GM18907 (cell line): ENCODE data around the gene GUCY1A2.

ENCODE experiments used
- ATAC-seq: cut with Tn5 transposase; IDR thresholded peaks from one replicate; pipeline ENCODE4 v1.9.1; 2021; ENCODE audit warnings: mild to moderate bottlenecking, moderate library complexity; ENCODE audit not compliant: unreplicated experiment

The GUCY1A2 gene

DNA sequence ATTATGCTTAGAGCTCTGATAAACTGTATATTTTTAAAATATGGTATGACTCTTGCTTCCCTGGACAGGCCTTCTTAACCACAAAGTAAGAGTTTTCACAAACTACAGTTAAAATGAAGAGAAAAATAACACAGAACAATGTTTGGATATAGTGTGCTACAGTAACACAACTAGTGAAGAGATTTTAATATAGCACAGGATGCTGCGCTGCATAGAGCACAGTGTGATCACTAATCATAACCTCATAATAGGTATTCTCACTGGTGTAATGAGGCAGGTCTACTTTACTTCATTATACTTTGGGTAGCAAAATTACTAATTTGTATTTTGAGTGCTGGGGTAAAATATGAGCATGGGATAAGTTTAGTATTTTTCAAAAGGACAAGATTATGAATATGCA is 256.5 kb downstream of the GUCY1A2 start:
- no peak for ATAC-seq

- ATAC-seq = no peak
Observed at GRCh38 chr11:106761240-106761639, 257.0 kb downstream of the GUCY1A2 start.

GRCh38 chr11:106748059-106748458 is 270.2 kb downstream of the GUCY1A2 start:
- no peak for ATAC-seq

DNA sequence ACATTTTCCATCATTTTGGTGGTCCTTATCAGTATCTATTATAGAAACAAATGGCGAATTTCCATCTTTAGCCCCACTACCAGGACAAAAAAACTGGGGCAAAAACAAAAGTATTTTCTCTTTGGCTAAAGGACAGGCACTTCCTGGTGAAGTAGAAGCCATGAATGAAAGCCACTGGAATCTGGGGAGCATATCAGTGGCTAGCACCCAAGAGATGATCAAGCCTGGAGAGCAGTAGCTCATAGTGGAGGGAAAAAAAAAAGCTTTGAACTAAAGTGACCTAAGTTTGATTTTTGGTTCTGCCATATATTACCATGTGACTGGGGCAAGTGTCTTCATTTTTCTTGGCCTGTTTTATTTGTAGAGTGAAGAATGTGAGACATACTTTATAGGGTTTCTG is 272.3 kb downstream of the GUCY1A2 start:
- no peak for ATAC-seq

DNA sequence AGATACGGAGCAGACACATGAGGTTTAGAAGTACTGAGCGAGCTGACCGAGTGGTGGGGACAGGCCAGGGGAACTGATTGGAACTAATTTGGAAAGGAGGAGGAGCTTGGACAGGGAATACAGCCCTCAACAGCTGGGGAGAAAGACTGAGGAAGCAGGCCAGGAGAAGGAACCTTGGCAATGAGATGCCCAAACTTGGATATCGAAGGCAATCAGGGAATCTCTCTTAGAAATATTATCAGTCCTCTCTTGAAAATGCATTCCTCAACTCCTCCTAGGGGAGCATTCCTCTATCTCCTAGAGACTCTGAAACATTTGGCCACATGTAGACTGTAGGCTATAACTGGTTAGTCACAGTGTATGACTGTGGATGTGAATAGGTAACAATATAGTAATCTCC is 284.6 kb downstream of the GUCY1A2 start:
- no peak for ATAC-seq

DNA sequence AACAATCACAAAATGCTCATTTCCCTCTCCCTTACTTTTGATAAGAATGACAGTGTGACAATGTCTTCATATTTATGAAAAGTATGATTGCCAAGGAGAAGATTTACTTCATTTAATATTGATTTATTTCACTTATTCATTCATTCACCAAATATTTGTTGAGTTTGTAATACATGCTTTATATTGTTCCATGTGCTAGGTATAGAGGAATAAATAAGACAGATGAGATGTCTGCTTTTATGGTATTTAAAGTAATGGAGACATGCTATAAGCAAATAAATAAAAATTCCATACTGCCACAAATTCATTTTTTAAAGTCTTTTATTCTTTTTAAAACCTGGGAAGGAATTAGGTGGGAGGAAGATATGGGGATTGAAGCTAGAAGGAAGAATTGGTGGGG is 289.4 kb downstream of the GUCY1A2 start:
- ATAC-seq = no peak

DNA sequence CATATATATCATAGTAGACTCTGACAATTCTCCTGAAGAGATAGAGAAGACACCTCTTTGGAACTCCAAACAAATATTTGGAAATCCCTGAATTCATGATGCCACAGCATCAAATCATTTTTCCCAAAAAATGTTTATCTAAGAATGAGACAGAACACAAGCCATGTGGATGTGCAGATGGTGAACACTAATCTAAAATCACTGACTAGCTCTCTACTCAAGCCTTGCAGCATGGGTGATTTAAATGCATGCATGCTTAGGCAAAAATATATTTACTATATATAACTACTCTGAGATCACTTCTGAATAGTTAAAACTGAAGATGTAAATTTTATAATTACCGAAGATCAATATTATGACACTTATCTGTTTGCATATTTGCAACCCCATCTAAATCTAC is 289.9 kb downstream of the GUCY1A2 start:
- no peak for ATAC-seq

GRCh38 chr11:106727256-106727655 is 291.0 kb downstream of the GUCY1A2 start:
- ATAC-seq = no peak

- no peak for ATAC-seq
Observed at GRCh38 chr11:106724293-106724892, 293.9 kb downstream of the GUCY1A2 start.

GRCh38 chr11:106723071-106723470 is 295.2 kb downstream of the GUCY1A2 start:
- ATAC-seq = no peak

DNA sequence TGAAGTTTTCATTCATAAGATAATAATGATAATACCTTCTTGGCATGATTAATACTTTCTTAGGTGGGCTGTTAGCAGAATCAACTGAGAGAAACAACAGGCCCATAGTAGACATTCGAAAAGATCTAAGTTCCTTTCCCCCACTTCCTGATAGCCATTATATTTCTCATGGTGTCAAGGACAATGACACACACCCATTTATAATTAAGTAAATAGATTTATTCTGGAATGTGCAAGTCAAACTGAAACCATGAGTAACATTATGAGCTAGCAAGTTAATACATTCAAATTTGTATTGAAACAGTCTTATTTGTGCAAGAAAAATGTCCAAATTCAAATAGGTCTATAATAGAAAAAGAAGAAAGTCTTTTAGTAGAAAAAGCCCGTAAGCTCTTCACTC is 301.1 kb downstream of the GUCY1A2 start:
- ATAC-seq = no peak

DNA sequence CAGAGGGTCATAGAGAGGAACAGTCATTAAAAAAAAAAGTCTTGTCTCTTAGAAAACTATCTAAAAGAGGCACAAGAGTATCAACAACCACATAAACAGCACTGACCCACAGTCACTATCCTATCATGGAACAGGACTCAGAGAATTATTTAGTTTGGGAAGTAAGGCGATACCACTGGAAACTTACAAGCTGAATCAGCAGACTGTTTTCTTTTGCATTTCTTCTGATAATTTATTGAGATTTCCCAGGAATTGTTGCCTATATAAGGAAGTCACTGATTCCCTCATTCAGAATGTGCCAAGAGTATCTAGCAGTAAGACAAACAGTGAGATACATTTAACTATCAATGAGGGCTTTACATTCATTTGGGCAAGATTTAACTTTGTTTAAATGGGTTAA is 304.1 kb downstream of the GUCY1A2 start:
- ATAC-seq = no peak

DNA sequence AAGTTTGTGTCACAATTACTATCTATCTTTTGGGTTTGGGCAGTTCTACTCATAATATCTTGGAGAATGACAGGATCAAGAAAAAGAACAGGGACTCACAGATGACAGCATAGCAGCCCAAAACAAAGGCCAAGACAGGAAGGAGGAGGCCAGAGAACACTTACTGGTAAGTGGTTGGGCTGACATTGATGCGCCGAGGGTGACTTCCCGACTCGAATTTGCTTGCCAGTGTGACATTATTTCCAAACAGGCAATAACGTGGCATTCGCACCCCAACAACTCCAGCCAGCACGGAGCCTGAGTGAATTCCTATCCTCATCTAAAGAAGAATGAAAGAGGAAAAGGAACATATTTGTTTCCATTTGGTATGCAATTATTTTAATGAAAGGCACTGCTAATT is 309.9 kb downstream of the GUCY1A2 start:
- no peak for ATAC-seq

- no peak for ATAC-seq
Observed at GRCh38 chr11:106706355-106706754, 311.9 kb downstream of the GUCY1A2 start.

DNA sequence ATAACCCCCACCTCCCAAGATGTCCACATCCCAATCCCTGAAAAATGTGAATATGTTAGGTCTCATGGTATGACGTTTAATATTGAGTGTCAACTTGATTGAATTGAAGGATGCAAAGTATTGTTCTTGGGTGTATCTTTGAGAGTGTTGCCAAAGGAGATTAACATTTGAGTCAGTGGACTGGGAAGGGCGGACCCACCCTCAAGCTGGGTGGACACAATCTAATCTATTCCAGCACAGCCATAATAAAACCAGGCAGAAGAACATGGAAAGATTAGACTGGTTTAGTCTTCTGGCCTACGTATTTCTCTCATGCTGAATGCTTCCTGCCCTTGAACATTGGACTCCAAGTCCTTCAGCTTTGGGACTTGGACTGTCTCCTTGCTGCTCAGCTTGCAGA is 315.5 kb downstream of the GUCY1A2 start:
- no peak for ATAC-seq

DNA sequence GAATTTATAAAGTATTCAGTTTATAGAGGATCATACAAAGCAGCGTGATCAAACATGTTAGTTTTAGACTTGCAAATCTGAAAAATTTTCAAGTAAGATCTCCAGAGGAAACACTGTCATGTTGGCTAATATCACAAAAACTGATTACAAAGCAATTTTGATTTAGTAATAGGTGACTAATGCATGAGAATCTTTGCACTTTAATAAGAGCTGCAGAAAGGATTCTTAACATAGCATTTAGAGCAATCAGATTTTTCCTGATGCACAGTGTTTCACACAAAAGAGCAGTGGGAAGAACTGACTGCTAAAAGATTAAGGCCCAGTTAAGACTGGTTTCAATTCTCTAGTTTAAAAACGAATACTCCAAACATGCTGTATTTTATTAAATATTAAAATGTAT is 321.2 kb downstream of the GUCY1A2 start:
- ATAC-seq = no peak

DNA sequence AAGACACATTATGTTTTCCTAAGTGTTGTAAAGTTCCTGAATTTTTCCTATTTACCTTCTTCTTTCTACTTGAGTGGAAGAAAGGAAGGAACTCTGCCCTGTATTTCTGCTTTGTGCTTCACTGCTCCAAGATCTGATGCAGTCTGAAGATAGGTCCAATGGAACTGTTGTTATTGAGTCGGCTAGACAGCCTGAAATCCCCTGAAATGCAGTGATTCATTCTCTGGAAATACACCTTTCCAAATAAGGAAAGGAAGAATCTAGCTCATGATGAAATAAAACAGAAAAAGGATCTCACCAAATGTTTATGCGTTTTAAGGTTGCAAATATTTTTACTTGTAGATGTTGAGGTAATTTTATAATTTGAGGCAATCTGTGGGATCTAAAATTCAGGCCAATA is 322.8 kb downstream of the GUCY1A2 start:
- ATAC-seq = no peak

GRCh38 chr11:106694501-106694900 is 323.8 kb downstream of the GUCY1A2 start:
- no peak for ATAC-seq

GRCh38 chr11:106691807-106692365 is 326.4 kb downstream of the GUCY1A2 start:
- ATAC-seq = no peak

DNA sequence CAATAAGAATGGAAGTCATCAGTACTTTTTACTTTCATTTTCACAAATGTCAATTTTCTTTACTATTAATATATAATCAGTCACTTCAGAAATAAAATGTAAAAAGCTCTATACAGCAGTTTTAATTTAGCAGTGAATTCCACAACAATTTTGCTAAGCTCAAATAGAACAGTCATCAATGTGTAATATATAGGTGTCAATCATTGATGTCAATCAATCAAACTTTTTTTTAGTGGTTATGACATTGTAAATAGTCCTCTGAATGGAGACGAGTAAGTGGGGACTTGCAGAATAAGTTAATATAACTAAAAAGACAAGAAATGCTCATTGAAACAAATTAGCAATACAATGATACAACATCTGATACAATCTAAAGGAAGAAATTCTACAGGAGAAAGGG is 327.4 kb downstream of the GUCY1A2 start:
- no peak for ATAC-seq

DNA sequence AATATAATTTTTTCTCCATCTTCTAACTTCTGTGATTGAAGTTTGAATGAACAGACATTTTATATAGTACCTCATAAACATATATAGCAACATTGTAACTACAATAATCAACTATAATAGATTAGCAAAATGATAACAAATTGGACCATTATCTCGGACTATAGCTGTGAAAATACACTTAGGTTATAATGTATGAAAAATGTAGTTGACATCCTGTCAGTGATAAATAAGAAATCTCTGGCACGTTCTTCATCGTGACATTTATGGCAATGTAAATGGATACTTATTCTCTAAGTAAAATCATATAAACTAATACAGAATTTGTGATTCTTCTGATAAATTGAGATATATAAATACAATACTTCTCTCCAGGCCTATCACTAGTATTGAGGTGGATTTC is 333.3 kb downstream of the GUCY1A2 start:
- no peak for ATAC-seq

- peak; percentile 58 for ATAC-seq
Observed at GRCh38 chr11:106683435-106683834, 334.8 kb downstream of the GUCY1A2 start.

DNA sequence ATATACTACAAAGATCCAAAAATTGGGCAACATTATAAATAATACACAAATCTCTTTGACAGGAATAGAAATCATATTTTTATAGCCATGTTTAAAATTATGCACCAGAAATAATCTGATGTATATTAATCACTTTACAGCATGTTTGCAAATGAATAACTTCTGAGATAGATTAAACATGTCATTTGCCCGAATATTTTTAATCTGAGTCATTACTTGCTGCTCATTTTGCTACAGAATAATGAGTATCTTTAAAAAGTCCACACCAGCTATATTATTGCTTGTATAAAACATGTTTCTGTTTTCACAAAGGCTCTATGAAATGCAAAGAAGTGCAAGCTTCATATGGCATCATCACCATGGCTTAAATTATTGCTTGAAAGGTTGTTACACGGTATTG is 336.8 kb downstream of the GUCY1A2 start:
- ATAC-seq = no peak
